ENCODE results near the gene NFATC2.

GRCh38 chr20:51410586-51411325 is 131.8 kb downstream of the NFATC2 start:
- no peak for TF ChIP-seq CTCF (IDR thresholded peaks at IDR 0.05; ENCODE audit: insufficient read depth, low read length, poor library complexity, severe bottlenecking)
- TF ChIP-seq EZH2phosphoT487 (conservative IDR thresholded peaks at IDR 0.05; ENCODE audit: low read length): no peak

Data from SU-DHL-6 (cell line).